ENCODE measurements around the gene PRKD2. TPM values are rescaled to one million over a fixed set of nuclear protein-coding genes. Genes with fewer than 3 reads are reported as not detected.

The PRKD2 gene
- total RNA-seq, 1 experiment from 2014 or later, result 45.4 TPM

DNA sequence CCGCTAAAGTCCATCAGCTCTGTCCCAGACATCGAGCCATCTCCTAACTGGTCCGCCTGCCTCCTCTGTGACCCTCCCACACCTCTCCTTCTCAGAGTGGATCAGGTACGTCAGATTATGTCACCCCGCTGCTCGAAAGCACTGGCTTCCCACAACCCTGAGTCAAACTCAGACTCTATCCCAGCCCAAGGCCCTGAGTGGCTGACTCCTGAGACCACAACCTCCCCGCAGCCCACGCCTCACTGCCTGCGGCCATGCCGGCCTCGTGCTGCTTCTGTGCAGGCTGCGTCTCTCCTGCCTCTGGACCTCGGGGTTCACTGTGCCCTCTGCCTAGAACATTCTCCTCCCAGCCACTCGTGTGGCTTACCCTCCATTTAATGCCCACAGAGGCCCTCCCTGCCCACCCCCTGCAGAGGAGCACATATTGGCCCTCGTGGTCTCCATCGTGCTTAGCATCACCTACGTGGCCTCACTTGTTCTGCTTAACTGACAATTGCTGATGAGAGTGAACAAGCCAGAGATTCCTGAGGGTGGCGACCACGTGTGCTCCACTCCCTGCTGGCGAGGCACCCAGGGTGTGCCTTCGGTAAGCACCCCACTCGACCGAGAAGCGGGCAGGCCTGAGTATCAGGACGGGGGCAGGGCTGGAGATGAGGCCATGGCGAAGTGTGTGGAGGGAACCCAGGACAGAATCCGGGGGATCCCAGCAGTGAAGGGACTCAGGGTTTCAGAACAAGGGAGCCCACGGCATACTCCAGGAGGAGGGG is 15.4 kb upstream of the PRKD2 start:
- H3K9me3 Mint-ChIP-seq (ENCODE audit: unreplicated experiment), result no peaks in the 10 kb centered on the region
- intact Hi-C loops (cut with micrococcal nuclease; ENCODE audit: unreplicated experiment), result no loop called here
- Histone ChIP-seq H3K9me3 (no peaks in the 10 kb centered on the region), H3K4me3 (ENCODE audit: low read depth, low read length) (no peak overlapping the region), H3K36me3 (ENCODE audit: control insufficient read depth, insufficient read depth, low read length) (peaks cover 10% of the 10 kb centered on the region), H3K4me1 (no peaks in the 10 kb centered on the region), H3K27me3 (replicated peaks; ENCODE audit: control insufficient read depth, insufficient read depth, low read length) (no peaks in the 10 kb centered on the region)
- no peak overlapping the region for H3K4me3 Mint-ChIP-seq (ENCODE audit: unreplicated experiment)
- ChIA-PET POLR2A (no interaction called here), CTCF (no interaction called here)
- peak in 1 of 2 experiments; percentile 32 for DNase-seq
- no peaks in the 10 kb centered on the region for H3K27me3 Mint-ChIP-seq (ENCODE audit: insufficient read depth, unreplicated experiment)
- TF ChIP-seq, protein P1, sequence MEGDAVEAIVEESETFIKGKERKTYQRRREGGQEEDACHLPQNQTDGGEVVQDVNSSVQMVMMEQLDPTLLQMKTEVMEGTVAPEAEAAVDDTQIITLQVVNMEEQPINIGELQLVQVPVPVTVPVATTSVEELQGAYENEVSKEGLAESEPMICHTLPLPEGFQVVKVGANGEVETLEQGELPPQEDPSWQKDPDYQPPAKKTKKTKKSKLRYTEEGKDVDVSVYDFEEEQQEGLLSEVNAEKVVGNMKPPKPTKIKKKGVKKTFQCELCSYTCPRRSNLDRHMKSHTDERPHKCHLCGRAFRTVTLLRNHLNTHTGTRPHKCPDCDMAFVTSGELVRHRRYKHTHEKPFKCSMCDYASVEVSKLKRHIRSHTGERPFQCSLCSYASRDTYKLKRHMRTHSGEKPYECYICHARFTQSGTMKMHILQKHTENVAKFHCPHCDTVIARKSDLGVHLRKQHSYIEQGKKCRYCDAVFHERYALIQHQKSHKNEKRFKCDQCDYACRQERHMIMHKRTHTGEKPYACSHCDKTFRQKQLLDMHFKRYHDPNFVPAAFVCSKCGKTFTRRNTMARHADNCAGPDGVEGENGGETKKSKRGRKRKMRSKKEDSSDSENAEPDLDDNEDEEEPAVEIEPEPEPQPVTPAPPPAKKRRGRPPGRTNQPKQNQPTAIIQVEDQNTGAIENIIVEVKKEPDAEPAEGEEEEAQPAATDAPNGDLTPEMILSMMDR (IDR thresholded peaks at IDR 0.05; ENCODE audit: insufficient read depth in 1 of 2, low read depth in 1 of 2, low read length in 1 of 2, severe bottlenecking in 1 of 2, unreplicated experiment in 1 of 2), result no peak
- peaks cover 90% of the 10 kb centered on the region for H3K36me3 Mint-ChIP-seq (ENCODE audit: insufficient read depth, unreplicated experiment)
- no TSS peak for BruUV-seq (replicated peaks)
- peaks cover 4% of the 10 kb centered on the region for H3K4me1 Mint-ChIP-seq (ENCODE audit: low read depth, unreplicated experiment)
- H3K27ac Mint-ChIP-seq (ENCODE audit: unreplicated experiment), result peak overlapping the region; percentile 21

DNA sequence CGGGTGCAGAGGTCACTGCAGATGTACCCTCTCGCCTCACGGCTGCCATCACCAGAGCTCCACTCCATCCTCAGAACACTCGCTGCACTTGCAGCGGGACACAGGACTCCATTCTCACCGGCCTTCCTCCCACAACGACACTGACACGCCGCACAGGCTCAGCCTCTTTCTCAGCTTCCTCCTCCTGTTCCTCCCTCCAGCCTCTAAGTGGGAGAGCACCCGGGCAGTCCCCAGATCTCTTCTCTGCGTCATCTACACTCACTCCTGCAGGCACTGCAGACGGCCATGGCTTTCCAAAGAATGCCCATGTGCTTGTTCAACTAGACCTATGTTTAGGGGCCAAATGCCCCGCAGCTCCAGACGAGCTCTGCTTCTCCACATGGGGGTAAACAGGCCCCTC is 14.7 kb upstream of the PRKD2 start:
- TF ChIP-seq, protein P1 (IDR thresholded peaks at IDR 0.05; ENCODE audit: insufficient read depth in 1 of 2, low read depth in 1 of 2, low read length in 1 of 2, severe bottlenecking in 1 of 2, unreplicated experiment in 1 of 2), result no peak
- no peak for DNase-seq
- Mint-ChIP-seq H3K9me3 (ENCODE audit: unreplicated experiment) (no peaks in the 10 kb centered on the region), H3K36me3 (ENCODE audit: insufficient read depth, unreplicated experiment) (peaks cover 90% of the 10 kb centered on the region), H3K27ac (ENCODE audit: unreplicated experiment) (peak overlapping the region; percentile 21), H3K27me3 (ENCODE audit: insufficient read depth, unreplicated experiment) (no peaks in the 10 kb centered on the region), H3K4me3 (ENCODE audit: unreplicated experiment) (no peak overlapping the region), H3K4me1 (ENCODE audit: low read depth, unreplicated experiment) (peaks cover 7% of the 10 kb centered on the region)
- Histone ChIP-seq H3K9me3 (no peaks in the 10 kb centered on the region), H3K4me3 (ENCODE audit: low read depth, low read length) (no peak overlapping the region), H3K4me1 (no peaks in the 10 kb centered on the region), H3K27me3 (replicated peaks; ENCODE audit: control insufficient read depth, insufficient read depth, low read length) (no peaks in the 10 kb centered on the region), H3K36me3 (ENCODE audit: control insufficient read depth, insufficient read depth, low read length) (peaks cover 8% of the 10 kb centered on the region)
- BruUV-seq (replicated peaks), result no TSS peak
- ChIA-PET POLR2A (no interaction called here), CTCF (interaction anchor here (0.6 kb wide), 2 partner anchors 14 to 34 kb away, joined by 3 read pairs; no protein-coding TSS in a partner anchor)
- intact Hi-C loops (cut with micrococcal nuclease; ENCODE audit: unreplicated experiment), result no loop called here

DNA sequence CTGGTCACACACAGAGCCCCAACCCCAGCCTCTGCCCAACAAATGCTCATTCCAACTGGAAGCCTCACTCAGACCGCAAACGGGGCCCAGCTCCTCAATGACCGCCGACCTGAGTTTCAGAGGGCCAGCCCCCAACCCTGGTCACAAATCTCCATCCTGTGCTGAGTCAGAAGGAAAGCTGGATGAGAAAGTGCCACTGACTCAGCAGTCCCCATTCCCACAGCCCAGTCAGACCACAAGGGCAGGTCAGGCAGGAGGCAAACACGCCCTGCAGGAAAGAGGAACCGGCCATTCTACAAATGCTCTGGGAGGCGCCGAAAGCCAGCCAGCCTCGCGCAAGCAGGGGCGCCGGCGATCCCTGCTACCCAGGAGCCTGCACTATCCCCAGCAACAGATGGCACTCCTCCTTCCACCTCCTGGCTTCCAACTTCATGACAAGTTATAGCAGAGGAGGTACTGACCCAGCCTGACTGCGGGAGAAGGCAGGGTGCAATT is 14.1 kb upstream of the PRKD2 start:
- H3K36me3 Mint-ChIP-seq (ENCODE audit: insufficient read depth, unreplicated experiment), result peaks cover 91% of the 10 kb centered on the region
- no peaks in the 10 kb centered on the region for H3K27me3 ChIP-seq (replicated peaks; ENCODE audit: control insufficient read depth, insufficient read depth, low read length)
- H3K27ac Mint-ChIP-seq (ENCODE audit: unreplicated experiment), result peak overlapping the region; percentile 21
- POLR2A ChIA-PET, result no interaction called here
- H3K4me3 Mint-ChIP-seq (ENCODE audit: unreplicated experiment), result no peak overlapping the region
- H3K4me1 ChIP-seq, result no peaks in the 10 kb centered on the region
- no TSS peak for BruUV-seq (replicated peaks)
- H3K36me3 ChIP-seq (ENCODE audit: control insufficient read depth, insufficient read depth, low read length), result peaks cover 8% of the 10 kb centered on the region
- CTCF ChIA-PET, result interaction anchor here (0.6 kb wide), 2 partner anchors 13 to 34 kb away, joined by 3 read pairs; no protein-coding TSS in a partner anchor
- no peak overlapping the region for H3K4me3 ChIP-seq (ENCODE audit: low read depth, low read length)
- peak in 1 of 2 experiments; percentile 43 for DNase-seq
- peaks cover 9% of the 10 kb centered on the region for H3K4me1 Mint-ChIP-seq (ENCODE audit: low read depth, unreplicated experiment)
- H3K9me3 ChIP-seq, result no peaks in the 10 kb centered on the region
- TF ChIP-seq, protein P1 (IDR thresholded peaks at IDR 0.05; ENCODE audit: insufficient read depth in 1 of 2, low read depth in 1 of 2, low read length in 1 of 2, severe bottlenecking in 1 of 2, unreplicated experiment in 1 of 2), result no peak
- intact Hi-C loops (cut with micrococcal nuclease; ENCODE audit: unreplicated experiment), result no loop called here
- no peaks in the 10 kb centered on the region for H3K9me3 Mint-ChIP-seq (ENCODE audit: unreplicated experiment)
- H3K27me3 Mint-ChIP-seq (ENCODE audit: insufficient read depth, unreplicated experiment), result no peaks in the 10 kb centered on the region
